ENCODE data around the gene ZNF23.

Gene ZNF23

GRCh38 chr16:71426069-71426879, 35.8 kb downstream of the ZNF23 start:
- DNase-seq (ENCODE audit: low read depth) = peak; percentile 83

GRCh38 chr16:71425746-71426068, 36.3 kb downstream of the ZNF23 start:
- no peak for DNase-seq (ENCODE audit: low read depth)

- DNase-seq (ENCODE audit: low read depth) = no peak
These were observed 37.4 kb downstream of the ZNF23 start for GRCh38 chr16:71424626-71425025.

- no peak for DNase-seq (ENCODE audit: low read depth)
These were observed 38.2 kb downstream of the ZNF23 start for GRCh38 chr16:71423865-71424264.

GRCh38 chr16:71423016-71423415, 39.0 kb downstream of the ZNF23 start:
- no peak for DNase-seq (ENCODE audit: low read depth)

- no peak for DNase-seq (ENCODE audit: low read depth)
These were observed 40.1 kb downstream of the ZNF23 start for GRCh38 chr16:71421911-71422310.

- DNase-seq (ENCODE audit: low read depth) = no peak
These were observed 48.0 kb downstream of the ZNF23 start for GRCh38 chr16:71414038-71414437.

GRCh38 chr16:71413341-71413740, 48.7 kb downstream of the ZNF23 start:
- no peak for DNase-seq (ENCODE audit: low read depth)

GRCh38 chr16:71412270-71413160, 49.5 kb downstream of the ZNF23 start:
- peak; percentile 26 for DNase-seq (ENCODE audit: low read depth)

GRCh38 chr16:71410146-71410545, 51.9 kb downstream of the ZNF23 start:
- DNase-seq (ENCODE audit: low read depth) = no peak

- DNase-seq (ENCODE audit: low read depth) = no peak
These were observed 52.9 kb downstream of the ZNF23 start for GRCh38 chr16:71409011-71409775.

- no peak for DNase-seq (ENCODE audit: low read depth)
These were observed 53.5 kb downstream of the ZNF23 start for GRCh38 chr16:71408536-71408935.

GRCh38 chr16:71407731-71408130, 54.3 kb downstream of the ZNF23 start:
- DNase-seq (ENCODE audit: low read depth) = no peak

GRCh38 chr16:71406724-71407123, 55.3 kb downstream of the ZNF23 start:
- DNase-seq (ENCODE audit: low read depth) = no peak

- no peak for DNase-seq (ENCODE audit: low read depth)
These were observed 55.7 kb downstream of the ZNF23 start for GRCh38 chr16:71406316-71406715.

- no peak for DNase-seq (ENCODE audit: low read depth)
These were observed 57.7 kb downstream of the ZNF23 start for GRCh38 chr16:71404364-71404763.

- no peak for DNase-seq (ENCODE audit: low read depth)
These were observed 59.4 kb downstream of the ZNF23 start for GRCh38 chr16:71402674-71403073.

- no peak for DNase-seq (ENCODE audit: low read depth)
These were observed 60.0 kb downstream of the ZNF23 start for GRCh38 chr16:71402007-71402406.

- no peak for DNase-seq (ENCODE audit: low read depth)
These were observed 62.1 kb downstream of the ZNF23 start for GRCh38 chr16:71399801-71400563.
